ENCODE data around the gene FKBP6.
"Not testable (repeated sequence)": the region's sequence is repeated elsewhere in the genome, so short reads cannot be mapped to it uniquely, and the experiment has no call there.

The FKBP6 gene

DNA sequence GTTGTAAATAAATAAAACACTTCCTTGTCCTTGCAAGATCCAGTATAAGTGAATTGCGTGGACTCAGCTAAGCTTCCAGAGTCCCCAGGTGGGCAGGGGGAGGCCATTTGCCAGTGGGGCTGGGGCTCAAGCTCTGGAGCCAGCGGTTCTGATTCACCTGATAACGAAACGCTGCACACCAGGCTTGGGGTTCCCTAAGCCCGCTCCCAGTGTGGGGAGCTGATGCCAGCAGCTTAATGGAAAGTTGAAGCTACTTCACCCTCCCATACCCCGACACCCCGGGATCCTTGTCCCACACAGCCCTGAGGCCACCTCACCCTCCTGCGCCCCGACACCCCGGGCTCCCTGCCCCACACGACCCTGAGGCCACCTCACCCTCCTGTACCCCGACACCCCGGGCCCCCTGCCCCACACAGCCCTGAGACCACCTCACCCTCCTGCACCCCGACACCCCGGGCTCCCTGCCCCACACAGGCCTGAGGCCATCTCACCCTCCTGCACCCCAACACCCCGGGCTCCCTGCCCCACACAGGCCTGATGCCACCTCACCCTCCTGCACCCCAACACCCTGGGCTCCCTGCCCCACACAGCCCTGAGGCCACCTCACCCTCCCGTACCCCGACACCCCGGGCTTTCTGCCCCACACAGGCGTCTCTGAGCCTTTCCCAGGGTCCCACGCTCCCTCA is 30.8 kb downstream of the FKBP6 start:
- no peak for DNase-seq (ENCODE audit: low spot score)

DNA sequence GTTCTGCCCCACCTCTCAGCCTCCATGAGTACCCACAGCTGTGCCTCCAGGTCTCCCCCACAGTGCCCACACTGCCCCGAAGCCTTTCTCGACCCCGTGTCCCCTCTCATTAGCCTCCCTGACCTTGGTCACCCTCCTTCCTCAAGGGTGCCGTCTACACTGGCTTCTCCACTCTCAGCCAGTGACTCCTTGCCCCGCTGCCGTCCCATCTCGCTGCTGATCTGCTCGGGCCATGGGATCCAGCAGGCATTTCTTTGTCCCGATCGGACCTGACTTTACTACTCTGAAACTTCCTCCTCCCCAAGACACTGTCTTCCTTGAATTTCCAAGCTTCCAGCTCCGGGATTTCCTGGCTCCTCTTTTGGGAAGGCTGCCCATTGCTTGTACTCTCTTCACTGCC is 31.3 kb downstream of the FKBP6 start:
- no peak for DNase-seq (ENCODE audit: low spot score)

DNA sequence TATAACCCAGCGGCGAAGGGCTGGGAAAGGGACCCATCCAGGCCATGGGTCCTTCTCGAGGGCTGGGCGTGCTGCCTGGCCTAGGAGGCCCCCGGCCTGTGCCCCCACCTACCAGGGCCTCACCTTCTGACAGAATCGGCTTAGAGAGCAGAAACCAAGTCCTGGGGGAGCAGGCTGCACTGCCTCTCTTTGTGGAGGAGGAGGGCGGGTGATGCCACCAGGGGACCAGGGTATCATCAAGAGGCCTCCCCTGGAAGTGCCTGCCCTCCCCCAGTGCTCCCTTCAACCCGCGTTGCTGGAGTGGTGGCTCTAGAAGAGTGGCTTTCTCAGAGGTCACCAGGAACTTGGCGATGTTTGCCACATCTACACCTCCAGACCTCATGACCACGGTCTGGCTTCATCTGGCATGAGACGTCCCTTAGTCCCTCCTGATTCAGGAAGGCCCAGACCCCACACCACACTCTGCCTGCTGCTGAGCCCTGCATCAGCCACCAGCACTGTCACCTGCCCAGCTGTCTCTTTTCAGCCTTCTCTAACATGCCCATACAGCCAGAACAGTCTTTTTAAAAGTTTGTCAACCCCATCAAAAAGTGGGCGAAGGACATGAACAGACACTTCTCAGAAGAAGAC is 31.9 kb downstream of the FKBP6 start:
- DNase-seq (ENCODE audit: low spot score), result no peak

DNA sequence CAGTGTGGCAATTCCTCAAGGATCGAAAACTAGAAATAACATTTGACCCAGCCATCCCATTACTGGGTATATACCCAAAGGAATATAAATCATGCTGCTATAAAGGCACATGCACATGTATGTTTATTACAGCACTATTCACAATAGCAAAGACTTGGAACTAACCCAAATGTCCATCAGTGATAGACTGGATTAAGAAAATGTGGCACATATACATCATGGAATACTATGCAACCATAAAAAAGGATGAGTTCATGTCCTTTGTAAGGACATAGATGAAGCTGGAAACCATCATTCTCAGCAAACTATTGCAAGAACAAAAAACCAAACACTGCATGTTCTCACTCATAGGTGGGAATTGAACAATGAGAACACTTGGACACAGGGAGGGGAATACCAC is 32.6 kb downstream of the FKBP6 start:
- not testable (repeated sequence) for DNase-seq (ENCODE audit: low spot score)

DNA sequence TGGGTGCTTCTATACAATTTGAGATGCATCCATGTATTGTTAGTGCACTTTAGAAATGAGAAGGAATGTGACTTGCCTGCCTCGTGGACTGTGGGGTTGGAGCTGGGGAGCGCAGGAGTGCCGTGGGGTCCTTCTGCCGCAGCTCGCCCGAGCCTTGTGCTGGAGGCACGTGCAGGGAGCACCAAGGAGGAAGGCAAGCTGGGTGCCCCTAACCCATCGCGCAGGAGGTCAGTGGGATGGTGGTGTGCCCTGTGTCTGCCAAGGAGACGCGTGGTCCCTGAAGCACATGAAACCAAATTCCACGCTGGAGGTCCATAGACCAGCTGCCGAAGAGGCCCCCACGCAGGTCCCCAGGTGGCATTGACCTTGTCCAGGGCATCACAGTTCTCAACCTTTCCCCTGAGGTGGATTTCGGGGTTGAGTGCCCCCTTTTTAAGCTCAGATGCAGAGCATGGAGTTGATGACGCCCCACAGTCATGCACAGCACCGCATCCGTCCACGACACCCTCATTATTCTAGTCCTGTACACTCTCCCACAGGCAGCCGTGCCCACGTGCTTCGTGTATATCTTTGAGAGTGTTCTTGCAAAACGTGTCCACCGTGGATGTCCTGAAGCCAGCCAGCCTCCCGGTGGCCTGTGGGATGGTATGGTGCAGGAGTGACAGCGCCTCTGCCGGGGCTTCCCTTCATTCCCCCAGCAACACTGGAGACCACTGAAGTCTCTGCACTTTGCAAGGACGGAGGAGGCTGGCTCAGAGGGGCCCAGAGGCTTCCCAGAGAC is 35.5 kb downstream of the FKBP6 start:
- no peak for DNase-seq (ENCODE audit: low spot score)

DNA sequence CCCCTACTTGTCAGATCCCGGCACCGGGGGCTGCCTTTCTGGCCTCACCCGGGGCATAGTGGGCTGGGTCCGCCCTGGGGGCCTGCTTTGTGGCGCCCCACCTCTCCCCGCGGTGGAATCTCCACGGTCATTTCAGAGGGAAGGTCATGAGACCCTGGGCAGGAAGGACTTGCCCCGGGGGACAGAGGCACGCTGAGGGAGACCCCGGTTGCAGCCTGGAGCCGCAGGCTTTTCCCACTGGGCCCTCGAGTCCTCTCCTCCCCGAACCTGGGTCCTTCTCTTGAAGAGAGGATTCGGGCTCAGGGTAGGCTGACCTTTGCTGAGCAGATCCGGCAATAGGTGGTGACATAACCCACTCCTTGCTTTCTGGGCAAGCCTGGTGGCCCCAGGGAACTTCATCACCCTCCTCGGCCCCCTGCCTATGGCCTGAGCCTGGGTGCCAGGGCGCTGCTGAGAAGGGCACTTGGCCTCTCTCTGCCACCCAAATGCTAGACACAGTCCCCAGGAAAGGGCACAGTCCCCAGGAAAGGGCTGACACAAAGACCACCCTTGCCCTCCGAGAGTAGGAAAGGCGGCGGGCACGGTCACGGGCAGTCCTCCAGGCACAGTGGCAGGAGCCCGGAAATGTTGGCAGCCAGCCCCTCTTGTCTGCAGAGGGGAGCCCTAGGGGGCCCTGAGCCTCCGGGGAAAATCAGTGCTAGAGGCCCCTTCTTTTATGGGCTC is 36.2 kb downstream of the FKBP6 start:
- no peak for DNase-seq (ENCODE audit: low spot score)

DNA sequence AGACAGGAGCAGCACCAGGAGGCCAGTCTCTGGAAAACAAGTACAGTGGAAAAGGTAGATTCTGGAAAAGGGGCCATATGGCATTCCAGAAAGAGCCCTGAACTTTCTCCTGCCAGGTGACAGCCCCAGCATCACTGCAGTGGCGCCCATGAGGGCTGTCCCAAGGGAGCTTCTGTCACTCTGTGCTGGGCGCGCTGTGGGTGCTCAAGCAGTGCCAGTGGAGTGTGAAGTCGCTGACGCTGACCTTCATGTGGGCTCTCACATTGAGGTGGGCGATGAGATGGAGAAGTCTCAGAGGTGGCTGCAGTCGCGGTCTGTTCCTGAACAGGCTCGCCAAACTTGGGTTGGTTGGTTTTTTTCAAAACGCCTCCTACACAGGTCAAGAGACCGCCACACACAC is 38.2 kb downstream of the FKBP6 start:
- peak; percentile 35 for DNase-seq (ENCODE audit: low spot score)

DNA sequence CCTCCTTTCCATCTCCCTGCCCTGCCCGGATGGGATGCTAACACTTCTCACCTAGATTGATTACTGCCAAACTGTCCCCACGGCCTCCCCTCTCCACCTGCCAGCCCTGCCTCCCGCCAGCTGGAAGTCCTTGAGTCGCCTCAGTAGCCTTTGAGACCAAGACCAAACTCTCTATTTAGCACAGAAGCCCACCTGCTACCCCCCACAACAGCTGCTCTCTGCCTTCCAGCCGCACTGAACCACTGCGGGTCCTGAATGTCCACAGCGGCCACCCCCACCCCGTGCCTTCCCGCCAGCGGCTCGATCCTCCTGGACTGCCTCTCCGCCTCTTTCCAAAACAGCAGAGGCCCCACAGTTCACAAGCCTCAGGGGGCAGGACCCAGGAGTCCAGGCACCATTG is 39.0 kb downstream of the FKBP6 start:
- DNase-seq (ENCODE audit: low spot score), result no peak

DNA sequence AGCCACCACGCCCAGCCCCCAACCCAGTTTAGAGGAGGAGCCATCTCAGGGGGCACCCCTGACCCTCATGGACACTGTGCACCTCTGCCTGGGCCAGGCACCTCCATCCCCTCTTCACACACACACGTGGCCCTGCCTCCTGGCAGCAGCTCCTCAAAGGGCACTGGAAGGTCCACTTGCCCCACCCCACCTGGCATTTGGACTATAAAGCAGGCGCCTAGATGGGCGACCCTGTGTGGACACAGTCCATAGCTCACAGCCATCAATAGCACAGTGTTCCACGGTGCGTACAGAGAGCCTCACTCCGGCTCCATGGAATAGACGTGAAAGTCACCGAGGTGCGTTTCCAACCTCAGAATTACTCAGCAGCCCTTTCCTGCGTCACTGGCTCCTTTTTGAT is 41.0 kb downstream of the FKBP6 start:
- no peak for DNase-seq (ENCODE audit: low spot score)

DNA sequence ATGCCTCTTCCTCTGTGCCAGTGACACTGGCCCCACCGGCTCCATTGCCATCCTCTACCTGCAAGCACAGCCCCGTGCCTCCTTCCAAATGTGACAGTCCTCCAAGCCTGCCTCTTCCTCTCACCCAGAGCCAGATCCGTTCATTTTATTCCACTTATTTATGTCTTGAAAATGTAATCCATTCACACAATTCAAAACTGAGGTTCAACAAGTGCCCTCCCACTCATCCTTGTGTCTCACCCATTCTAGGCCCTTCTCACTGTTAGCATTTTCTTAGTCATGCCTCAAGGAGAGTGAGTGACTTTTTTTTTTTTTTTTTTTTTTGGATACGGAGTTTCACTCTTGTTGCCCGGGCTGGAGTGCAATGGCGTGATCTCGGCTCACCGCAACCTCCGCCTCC is 41.7 kb downstream of the FKBP6 start:
- no peak for DNase-seq (ENCODE audit: low spot score)

DNA sequence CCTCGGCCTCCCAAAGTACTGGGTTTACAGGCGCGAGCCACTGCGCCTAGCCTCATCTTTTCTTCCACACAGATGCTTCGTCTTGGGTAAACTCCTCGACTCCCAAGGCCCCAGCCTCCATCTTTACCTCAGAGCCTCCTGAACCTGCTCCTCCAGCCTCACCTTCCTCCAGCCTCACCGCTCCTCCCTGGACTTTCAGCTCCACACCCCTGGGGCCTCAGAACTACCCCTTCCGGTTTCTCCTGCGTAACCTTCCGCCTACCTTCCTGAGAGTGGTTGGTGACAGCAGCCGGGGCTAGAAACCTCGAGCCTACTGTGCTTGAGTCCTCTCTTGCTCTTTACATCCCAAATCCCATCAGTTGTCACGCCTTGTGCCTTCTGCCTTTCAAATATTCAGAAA is 45.8 kb downstream of the FKBP6 start:
- no peak for DNase-seq (ENCODE audit: low spot score)

DNA sequence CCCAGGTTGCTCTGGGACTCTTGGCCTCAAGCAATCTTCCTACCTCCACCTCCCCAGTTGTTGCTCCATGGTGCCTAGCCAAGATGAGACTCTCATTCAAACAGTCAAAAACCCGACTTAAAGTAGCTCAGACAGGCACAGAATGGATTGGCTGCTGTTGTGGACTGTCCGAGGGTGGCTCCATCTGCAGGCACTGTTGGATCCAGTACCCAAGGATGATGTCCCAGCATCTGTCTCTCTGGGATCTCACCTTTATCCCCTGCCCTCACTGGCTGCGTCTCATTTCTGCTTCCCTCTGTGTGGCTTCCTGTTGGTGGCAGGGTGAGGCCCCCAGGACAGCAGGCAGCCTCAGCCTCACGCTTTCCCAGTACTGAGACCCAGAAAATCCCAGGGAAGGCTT is 48.3 kb downstream of the FKBP6 start:
- DNase-seq (ENCODE audit: low spot score), result not testable (repeated sequence)

DNA sequence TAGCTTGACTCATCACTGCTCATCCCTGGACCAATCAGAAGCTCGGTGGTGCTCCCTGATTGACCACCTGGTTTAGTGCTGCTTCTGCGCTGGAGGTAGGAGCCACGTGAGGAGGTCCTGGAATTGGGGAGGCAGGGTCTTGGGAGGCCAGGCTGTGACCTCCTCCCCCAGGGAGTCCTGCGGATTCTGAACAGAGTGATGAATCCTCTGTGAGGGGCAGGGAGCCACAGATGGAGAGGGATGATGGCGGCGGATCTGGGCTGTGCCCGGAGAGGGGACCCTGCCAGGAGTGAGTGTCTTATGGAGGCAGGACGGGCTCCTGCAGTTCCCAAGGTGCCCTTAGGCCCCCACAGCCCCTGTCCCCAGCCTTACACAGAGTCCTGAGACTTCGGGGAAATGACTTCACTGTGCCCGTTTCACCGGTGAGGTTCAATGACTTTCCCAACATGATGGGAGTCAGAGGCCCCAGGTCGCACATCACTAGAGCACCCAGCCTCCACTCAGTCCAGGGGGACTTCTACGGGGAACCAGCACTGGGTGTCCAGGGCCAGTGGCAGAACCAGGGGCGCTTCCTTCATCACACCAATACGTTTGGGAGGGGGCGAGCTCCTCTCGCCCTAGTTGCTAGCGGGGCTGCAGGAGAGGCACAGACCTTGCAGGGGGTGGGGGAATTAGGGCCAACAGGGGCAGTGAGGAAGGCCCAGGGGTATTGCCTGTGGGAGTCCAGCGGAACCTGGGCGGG is 48.9 kb downstream of the FKBP6 start:
- DNase-seq (ENCODE audit: low spot score), result no peak

DNA sequence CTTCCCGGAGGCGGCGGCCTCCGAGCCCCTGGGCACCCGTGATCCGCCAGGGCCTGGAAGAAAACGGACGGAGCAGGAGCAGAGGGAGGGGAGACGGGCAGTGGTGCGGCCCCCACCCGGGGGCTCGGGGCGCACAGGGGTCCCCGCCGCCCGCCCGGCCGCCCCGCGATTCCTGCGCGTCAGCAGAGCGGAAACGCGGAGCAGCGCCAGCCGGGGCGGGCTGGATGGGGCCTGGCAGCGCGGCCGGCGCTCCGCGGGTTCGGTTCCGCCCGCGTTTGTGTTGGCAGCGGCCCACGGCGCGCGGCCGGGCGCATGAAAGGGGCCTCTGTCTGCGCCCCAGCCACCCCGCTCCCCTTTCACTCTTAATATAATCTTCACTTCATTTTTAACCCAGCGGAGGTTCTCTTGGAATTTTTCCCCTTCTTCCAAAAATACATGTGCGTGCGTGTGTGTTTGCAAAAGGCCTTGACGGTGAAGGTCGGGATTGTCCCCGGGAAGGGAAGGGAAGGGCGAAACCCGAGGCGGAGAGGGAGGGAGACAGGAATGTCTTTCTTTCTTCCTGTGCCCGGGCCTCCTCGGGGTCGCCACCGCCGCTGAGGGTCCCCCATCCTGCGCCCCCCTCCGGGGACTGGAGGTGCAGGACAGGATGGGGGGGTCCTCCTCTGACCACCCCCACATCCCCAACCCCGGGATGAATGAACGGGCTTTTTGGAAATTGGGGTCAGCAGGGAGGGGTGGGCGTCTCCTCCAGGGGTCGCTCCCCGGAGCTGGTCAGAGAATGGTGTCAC is 49.6 kb downstream of the FKBP6 start:
- not testable (repeated sequence) for DNase-seq (ENCODE audit: low spot score)

DNA sequence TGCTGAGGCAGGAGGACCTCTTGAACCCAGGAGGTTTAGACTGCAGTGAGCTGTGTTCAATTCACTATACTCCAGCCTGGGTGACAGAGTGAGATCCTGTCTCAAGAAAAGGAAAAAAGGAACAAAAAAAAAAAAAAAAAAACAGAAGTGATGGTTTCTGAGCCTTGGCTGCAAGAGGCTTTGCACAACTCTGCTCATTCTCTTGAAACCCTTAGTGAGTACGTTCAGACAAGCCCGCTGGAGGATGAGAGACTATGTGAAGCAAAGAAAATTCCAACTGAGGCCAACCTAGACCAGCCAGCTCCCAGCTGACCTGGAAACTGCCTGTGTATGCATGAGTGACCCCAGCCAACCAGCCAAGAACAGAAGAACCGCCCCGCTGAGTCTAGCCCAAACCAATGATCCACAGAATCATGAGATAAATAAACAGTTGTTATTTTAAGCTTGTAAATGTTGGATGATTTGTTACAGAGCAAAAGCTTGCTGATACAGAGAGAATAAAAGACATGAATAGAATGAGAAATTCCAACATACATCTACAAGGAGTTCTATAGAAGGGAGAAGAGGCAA is 55.1 kb downstream of the FKBP6 start:
- DNase-seq (ENCODE audit: low spot score), result no peak

DNA sequence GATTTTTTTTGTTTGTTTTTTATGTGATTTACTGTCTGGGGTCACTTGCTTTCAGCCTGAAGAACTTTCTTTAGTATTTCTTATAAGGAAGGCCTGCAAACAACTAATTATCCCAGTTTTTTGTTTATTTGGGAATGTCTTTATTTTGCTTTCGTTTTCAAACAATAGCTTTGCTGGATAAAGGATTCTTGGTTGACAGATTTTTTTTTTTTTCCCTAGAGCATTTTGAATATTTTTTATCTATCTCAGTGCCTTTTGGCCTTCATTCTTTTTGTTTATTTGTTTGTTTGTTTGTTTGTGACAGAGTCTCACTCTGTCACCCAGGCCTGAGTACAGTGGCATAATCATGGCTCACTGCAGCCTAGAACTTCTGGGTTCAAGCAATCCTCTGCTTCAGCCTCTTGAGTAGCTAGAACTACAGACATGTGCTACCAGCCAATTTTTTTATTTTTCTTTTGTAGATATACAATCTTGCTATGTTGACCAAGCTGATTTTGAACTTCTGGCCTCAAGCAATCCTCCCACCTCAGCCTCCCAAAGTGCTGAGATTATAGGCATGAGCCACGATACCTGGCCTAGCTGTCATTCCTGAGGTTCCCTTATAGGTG is 59.4 kb downstream of the FKBP6 start:
- DNase-seq (ENCODE audit: low spot score), result no peak

DNA sequence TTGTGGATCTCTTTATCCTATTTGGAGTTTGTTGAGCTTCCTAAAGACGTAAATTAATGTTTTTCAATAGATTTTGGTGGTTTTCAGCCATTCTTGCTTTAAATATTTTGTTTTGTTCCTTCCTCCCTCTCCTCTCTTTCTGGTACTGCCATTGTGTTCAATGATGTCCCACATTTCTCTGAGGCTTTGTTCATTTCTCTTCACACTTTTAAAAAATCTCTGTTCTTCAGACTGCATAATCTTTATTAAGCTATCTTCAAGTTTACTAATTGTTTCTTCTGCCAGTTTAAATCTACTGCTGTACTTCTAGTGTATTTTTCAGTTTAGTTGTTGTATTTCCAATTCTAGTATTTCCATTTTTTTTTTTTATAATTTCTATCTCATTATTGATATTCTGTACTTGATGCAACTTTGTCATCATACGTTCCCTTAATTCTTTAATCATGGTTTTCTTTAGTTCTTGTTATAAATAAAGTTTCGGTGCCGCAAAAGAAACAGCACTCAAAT is 60.0 kb downstream of the FKBP6 start:
- no peak for DNase-seq (ENCODE audit: low spot score)

DNA sequence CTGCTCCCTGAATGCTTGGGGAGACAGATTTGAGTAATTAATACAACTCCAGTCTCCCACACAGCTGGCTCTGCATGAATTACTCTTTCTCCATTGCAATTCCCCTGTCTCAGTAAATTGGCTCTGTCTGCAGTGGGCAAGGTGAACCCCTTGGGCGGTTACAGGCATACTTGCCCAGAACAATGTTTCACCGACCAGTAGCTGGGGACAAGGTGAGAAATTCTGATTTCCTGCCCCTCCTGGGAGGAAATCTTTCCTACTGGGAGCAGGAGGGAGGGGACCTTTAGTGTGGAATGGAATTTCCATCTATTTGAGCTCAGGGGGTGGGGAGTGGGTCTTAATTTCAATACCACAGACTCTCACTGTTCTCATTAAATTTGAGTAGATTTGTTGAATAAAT is 63.4 kb downstream of the FKBP6 start:
- no peak for DNase-seq (ENCODE audit: low spot score)

DNA sequence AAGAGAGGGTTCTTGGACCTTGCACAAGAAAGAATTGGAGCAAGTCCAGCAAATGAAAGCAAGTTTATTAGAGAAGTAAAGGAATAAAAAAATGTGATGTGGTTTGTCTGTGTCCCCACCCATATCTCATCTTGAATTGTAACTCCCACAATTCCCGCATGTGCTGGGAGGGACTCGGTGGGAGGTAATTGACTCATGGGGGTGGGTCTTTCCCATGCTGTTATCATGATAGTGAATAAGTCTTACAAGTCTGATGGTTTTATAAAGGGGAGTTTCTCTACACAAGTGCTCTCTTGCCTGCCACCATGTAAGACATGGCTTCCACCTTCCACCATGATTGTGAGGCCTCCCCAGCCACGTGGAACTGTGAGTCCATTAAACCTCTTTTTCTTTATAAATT is 66.5 kb downstream of the FKBP6 start:
- no peak for DNase-seq (ENCODE audit: low spot score)

Data from NAMALWA (cell line).